IMR-90 (cell line): ENCODE data around the gene RALGPS1.

Experiments used
- CHD1 ChIP-seq: IDR thresholded peaks from 2 replicates; pipeline ENCODE4 v1.6.1; 2012; ENCODE audit warnings: low read depth, low read length, improper control_type of control experiment
- CTCF ChIP-seq: conservative IDR thresholded peaks from 2 replicates; pipeline ENCODE4 v1.5.1; 2012; ENCODE audit warnings: mild to moderate bottlenecking, low read depth, low read length, improper control_type of control experiment
- MAZ ChIP-seq: IDR thresholded peaks from 2 replicates; pipeline ENCODE4 v1.6.1; 2012; ENCODE audit warnings: low read depth, mild to moderate bottlenecking, low read length, improper control_type of control experiment, moderate library complexity, borderline replicate concordance
- POLR2A ChIP-seq: IDR thresholded peaks from 2 replicates; pipeline ENCODE4 v1.6.1; 2012; ENCODE audit warnings: mild to moderate bottlenecking, low read depth, low read length
- USF2 ChIP-seq: fragments of 150-350 bp; IDR thresholded peaks from 2 replicates; pipeline ENCODE4 v1.6.1; 2017; ENCODE audit warnings: mild to moderate bottlenecking, antibody characterized with exemption, low read length, low read depth

- no peak for TF ChIP-seq CTCF
- TF ChIP-seq POLR2A, result no peak
- no peak for TF ChIP-seq CHD1
- no peak for TF ChIP-seq MAZ
- no peak for TF ChIP-seq USF2
Measured at GRCh38 chr9:127025042-127025441, 110.5 kb downstream of the RALGPS1 start.
